IMR-90 (cell line): ENCODE measurements around the gene ZNF827. TPM values are rescaled to one million over a fixed set of nuclear protein-coding genes. Genes with fewer than 3 reads are reported as not detected.

ENCODE experiments used
- ATAC-seq: fragments of 200-7000 bp; cut with Tn5 transposase; 2 replicates; pipeline ENCODE4 v1.9.1; 2020; ENCODE audit warnings: low read depth, mild to moderate bottlenecking, moderate library complexity
- BruUV-seq: library from RNA; stranded (reverse); fragments of 400-500 nt; replicated peaks from 2 replicates; lab custom pipeline; 2021; lab: Mats Ljungman, UMichigan
- CTCF ChIA-PET: fragments of 300-600 bp; formaldehyde crosslinking; extraction: SDS; loops from one replicate; lab custom pipeline; 2021; ENCODE audit warnings: antibody characterized with exemption; lab: Yijun Ruan, JAX
- POLR2A ChIA-PET: fragments of 300-600 bp; sonication (Branson Sonifier 250); formaldehyde crosslinking; loops from one replicate; lab custom pipeline; 2022; ENCODE audit warnings: antibody characterized with exemption; ENCODE audit not compliant: unreplicated experiment; lab: Charles Lee
- DNase-seq: peaks from one replicate; pipeline ENCODE4 v3.0.0; 2013
- H2AFZ ChIP-seq: replicated peaks from 2 replicates; pipeline ENCODE3; 2013; ENCODE audit warnings: low read length, mild to moderate bottlenecking; ENCODE audit not compliant: poor library complexity
- H2AK5ac ChIP-seq: 2 replicates; pipeline ENCODE4 v1.6.1; 2013; ENCODE audit warnings: low read depth, low read length, inconsistent platforms
- H2AK9ac ChIP-seq: replicated peaks from 2 replicates; pipeline ENCODE3; 2013; ENCODE audit warnings: mild to moderate bottlenecking, low read depth, low read length, moderate library complexity; ENCODE audit not compliant: poor library complexity
- H2BK120ac ChIP-seq: 2 replicates; pipeline ENCODE4 v1.6.1; 2013; ENCODE audit warnings: low read depth, low read length, inconsistent platforms
- H2BK15ac ChIP-seq: 3 replicates; pipeline ENCODE4 v1.6.1; 2013; ENCODE audit warnings: low read depth, low read length, inconsistent platforms
- H2BK20ac ChIP-seq: 2 replicates; pipeline ENCODE4 v1.6.1; 2013; ENCODE audit warnings: low read depth, mild to moderate bottlenecking, inconsistent platforms, low read length, moderate library complexity
- H2BK5ac ChIP-seq: 2 replicates; pipeline ENCODE4 v1.6.1; 2013; ENCODE audit warnings: mild to moderate bottlenecking, low read depth, low read length, inconsistent platforms; ENCODE audit not compliant: poor library complexity, severe bottlenecking
- H3K14ac ChIP-seq: replicated peaks from 2 replicates; pipeline ENCODE4 v1.6.1; 2013; ENCODE audit warnings: low read depth, low read length, inconsistent platforms
- H3K18ac ChIP-seq: 2 replicates; pipeline ENCODE4 v1.6.1; 2013; ENCODE audit warnings: low read depth, low read length, control low read depth
- H3K23ac ChIP-seq: 2 replicates; pipeline ENCODE4 v1.6.1; 2013; ENCODE audit warnings: low read depth, low read length, inconsistent platforms
- H3K27ac ChIP-seq: 2 replicates; pipeline ENCODE4 v1.5.1; 2013; ENCODE audit warnings: mild to moderate bottlenecking, control low read depth, low read length; ENCODE audit not compliant: insufficient read depth
- H3K27me3 ChIP-seq: 2 replicates; pipeline ENCODE4 v1.6.1; 2013; ENCODE audit warnings: low read length; ENCODE audit not compliant: control insufficient read depth, insufficient read depth
- H3K36me3 ChIP-seq: 2 replicates; pipeline ENCODE4 v1.6.1; 2013; ENCODE audit warnings: low read length, mixed read lengths; ENCODE audit not compliant: control insufficient read depth, insufficient read depth
- H3K4ac ChIP-seq: 2 replicates; pipeline ENCODE4 v1.6.1; 2013; ENCODE audit warnings: low read depth, low read length, inconsistent platforms
- H3K4me1 ChIP-seq: 2 replicates; pipeline ENCODE4 v1.6.1; 2013; ENCODE audit warnings: low read length, mixed read lengths; ENCODE audit not compliant: control insufficient read depth, insufficient read depth
- H3K4me2 ChIP-seq: 2 replicates; pipeline ENCODE4 v1.6.1; 2013; ENCODE audit warnings: low read depth, mild to moderate bottlenecking, control low read depth, low read length, moderate library complexity
- H3K4me3 ChIP-seq: 2 replicates; pipeline ENCODE4 v1.5.1; 2013; ENCODE audit warnings: low read depth, mild to moderate bottlenecking, control low read depth, low read length, moderate library complexity; ENCODE audit not compliant: insufficient read depth
- H3K56ac ChIP-seq: 2 replicates; pipeline ENCODE4 v1.6.1; 2013; ENCODE audit warnings: low read length, inconsistent platforms; ENCODE audit not compliant: insufficient read depth; ENCODE audit errors: extremely low read depth
- H3K79me1 ChIP-seq, 2 experiments: 2 replicates each; pipeline ENCODE4 v1.6.1; 2013; ENCODE audit warnings: low read length in 2 of 2, inconsistent platforms in 1 of 2, low read depth in 1 of 2
- H3K9ac ChIP-seq: 2 replicates; pipeline ENCODE4 v1.6.1; 2013; ENCODE audit warnings: low read depth, low read length, control low read depth
- H3K9me1 ChIP-seq: 2 replicates; pipeline ENCODE4 v1.6.1; 2013; ENCODE audit warnings: low read length, inconsistent platforms; ENCODE audit not compliant: insufficient read depth
- H3K9me3 ChIP-seq: 2 replicates; pipeline ENCODE4 v1.6.1; 2013; ENCODE audit warnings: low read length; ENCODE audit not compliant: control insufficient read depth, insufficient read depth
- H4K20me1 ChIP-seq: 2 replicates; pipeline ENCODE4 v1.6.1; 2013; ENCODE audit warnings: low read length, inconsistent platforms; ENCODE audit not compliant: insufficient read depth
- H4K5ac ChIP-seq: 2 replicates; pipeline ENCODE4 v1.6.1; 2013; ENCODE audit warnings: mild to moderate bottlenecking, low read depth, low read length, control low read depth
- H4K8ac ChIP-seq, 2 experiments: 2 replicates each; pipeline ENCODE4 v1.6.1; 2013; ENCODE audit warnings: low read depth in 2 of 2, low read length in 2 of 2, control low read depth in 1 of 2, inconsistent platforms in 1 of 2
- H4K91ac ChIP-seq: 2 replicates; pipeline ENCODE4 v1.6.1; 2013; ENCODE audit warnings: low read depth, low read length, inconsistent platforms; ENCODE audit not compliant: insufficient read depth
- FOS ChIP-seq: fragments of 150-350 bp; IDR thresholded peaks from 2 replicates; pipeline ENCODE4 v1.6.1; 2016; ENCODE audit warnings: low read depth, low read length
- SMC3 ChIP-seq: fragments of 150-350 bp; IDR thresholded peaks from 2 replicates; pipeline ENCODE4 v1.6.1; 2016; ENCODE audit warnings: low read depth, mild to moderate bottlenecking, antibody characterized with exemption, low read length, moderate library complexity
- WGBS, 2 experiments: methylation state at CpG; one replicate each; pipeline versions ENCODE4 v1.1.5 to v1.1.7; 2013; ENCODE audit warnings: missing lambda C conversion rate in 2 of 2; ENCODE audit not compliant: insufficient read length in 1 of 2; ENCODE audit errors: extremely low coverage in 2 of 2; 5-methylcytosine and 5-hydroxymethylcytosine counted together
- dilution Hi-C: fragments of 300-500 bp; cut with HindIII; formaldehyde crosslinking; loops from one replicate; pipeline ENCODE4 v1.14.3; 2018; ENCODE audit warnings: low sequenced_read_pairs; ENCODE audit not compliant: unreplicated experiment
- in situ Hi-C: fragments of 300-500 bp; cut with MboI; formaldehyde crosslinking; loops from 3 replicates; pipeline ENCODE4 v1.14.3; 2019; ENCODE audit warnings: low sequenced_read_pairs, inconsistent platforms, mixed read lengths
- intact Hi-C: fragments of 100-400 bp; cut with micrococcal nuclease; formaldehyde crosslinking; loops from 2 replicates; pipeline ENCODE4 v1.10.0; 2022
- polyA plus RNA-seq, 3 experiments: library from polyadenylated mRNA; depleted of rRNA; stranded (reverse); fragments of >200 nt; gene quantifications; 2 replicates each; pipeline ENCODE4 v1.2.3, GENCODE V29; 2012; ENCODE audit warnings: low replicate concordance in 1 of 3
- total RNA-seq: library from RNA; depleted of rRNA; stranded (reverse); fragments of >200 nt; gene quantifications from 2 replicates; pipeline ENCODE4 v1.2.3, GENCODE V29; 2012

ZNF827 gene
- total and polyA plus RNA-seq, 2 of the 4 experiments (the other 2 are of a cell fraction): 6.6 to 31.7 TPM

GRCh38 chr4:145816091-145816490 lies 122.5 kb downstream of the ZNF827 start:
- Histone ChIP-seq H3K18ac (peak overlapping the region; percentile 91), H4K20me1 (no peaks in the 10 kb centered on the region), H4K91ac (peak overlapping the region; percentile 78), H3K9me1 (peaks cover 12% of the 10 kb centered on the region), H3K9me3 (no peaks in the 10 kb centered on the region), H2AFZ (no peak overlapping the region), H4K8ac (peak overlapping the region; percentile 81 to 87), H3K9ac (no peak overlapping the region), H3K27me3 (no peaks in the 10 kb centered on the region), H3K4me2 (0 out of 2 replicates have a peak overlapping the region, but pooled peaks have one; percentile 36), H3K79me1 (peaks cover 8 to 18% of the 10 kb centered on the region in 2 experiments), H2BK20ac (peak overlapping the region; percentile 72), H2BK5ac (peak overlapping the region; percentile 95), H3K27ac (peak overlapping the region; percentile 99), H2BK120ac (peak overlapping the region; percentile 89), H2AK5ac (peak overlapping the region; percentile 66; the same call in 1 of the 2 replicates), H3K4me1 (peaks cover 19% of the 10 kb centered on the region), H3K36me3 (peaks cover 14% of the 10 kb centered on the region), H3K4ac (peak overlapping the region; percentile 89), H3K14ac (peak overlapping the region; percentile 69), H2BK15ac (peak overlapping the region; percentile 81; the same call in 2 of the 3 replicates), H3K4me3 (no peak overlapping the region), H3K56ac (peak overlapping the region; percentile 55; the same call in 1 of the 2 replicates), H2AK9ac (no peak overlapping the region), H3K23ac (peak overlapping the region; percentile 64), H4K5ac (peak overlapping the region; percentile 96)
- ChIA-PET CTCF (interaction anchor here (0.6 kb wide), 1 partner anchor 350 kb away, joined by 3 read pairs; no protein-coding TSS in a partner anchor), POLR2A (no interaction called here)
- no TSS peak for BruUV-seq
- in situ Hi-C loops: no loop called here
- TF ChIP-seq SMC3: no peak
- TF ChIP-seq FOS: no peak
- WGBS, 2 experiments: no CpG with 5 or more reads among the region's 3 CpGs
- dilution Hi-C loops: no loop called here
- DNase-seq (no peak), ATAC-seq (peak; percentile 4)
- intact Hi-C loops: loop anchor here (5.0 kb wide), 1 partner anchor 199 kb away; the partner anchor contains the start of gene MMAA
